GM19035 (cell line): Measurements from ENCODE around the gene LCN2.
"Not testable (repeated sequence)": the region's sequence is repeated elsewhere in the genome, so short reads cannot be mapped to it uniquely, and the experiment has no call there.

Experiments used
- ATAC-seq: cut with Tn5 transposase; IDR thresholded peaks from one replicate; pipeline ENCODE4 v1.9.1; 2021; ENCODE audit not compliant: unreplicated experiment

LCN2 gene

DNA sequence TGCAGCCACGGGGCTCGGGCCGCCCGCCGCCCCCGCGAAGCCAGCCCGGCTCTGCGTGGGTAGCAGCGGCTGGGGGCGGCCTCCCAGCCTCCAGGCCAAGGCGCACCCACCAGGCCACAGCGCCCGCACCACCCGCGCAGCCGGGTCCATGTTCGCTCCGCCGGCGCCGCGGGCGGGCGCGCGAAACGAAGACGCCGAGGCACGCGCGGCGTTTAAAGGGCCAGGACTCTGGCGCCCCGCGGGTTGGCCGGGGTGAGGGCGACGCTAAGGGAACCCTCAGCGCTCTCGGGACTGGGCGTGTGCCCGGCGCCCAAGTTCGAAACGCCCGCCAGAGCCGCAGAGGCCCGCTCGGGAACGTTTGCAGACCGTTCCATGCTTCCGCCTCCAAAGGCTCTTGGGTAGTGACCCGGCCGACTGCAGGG, 21.7 kb upstream of the LCN2 start, which contains the start of gene PTGES2:
Gene PTGES2, minus strand, starts transcription at position 162 of the 422 bp plus-strand sequence. Its CDS starts 12 bp downstream, at position 150.
- ATAC-seq, result peak; percentile 68

DNA sequence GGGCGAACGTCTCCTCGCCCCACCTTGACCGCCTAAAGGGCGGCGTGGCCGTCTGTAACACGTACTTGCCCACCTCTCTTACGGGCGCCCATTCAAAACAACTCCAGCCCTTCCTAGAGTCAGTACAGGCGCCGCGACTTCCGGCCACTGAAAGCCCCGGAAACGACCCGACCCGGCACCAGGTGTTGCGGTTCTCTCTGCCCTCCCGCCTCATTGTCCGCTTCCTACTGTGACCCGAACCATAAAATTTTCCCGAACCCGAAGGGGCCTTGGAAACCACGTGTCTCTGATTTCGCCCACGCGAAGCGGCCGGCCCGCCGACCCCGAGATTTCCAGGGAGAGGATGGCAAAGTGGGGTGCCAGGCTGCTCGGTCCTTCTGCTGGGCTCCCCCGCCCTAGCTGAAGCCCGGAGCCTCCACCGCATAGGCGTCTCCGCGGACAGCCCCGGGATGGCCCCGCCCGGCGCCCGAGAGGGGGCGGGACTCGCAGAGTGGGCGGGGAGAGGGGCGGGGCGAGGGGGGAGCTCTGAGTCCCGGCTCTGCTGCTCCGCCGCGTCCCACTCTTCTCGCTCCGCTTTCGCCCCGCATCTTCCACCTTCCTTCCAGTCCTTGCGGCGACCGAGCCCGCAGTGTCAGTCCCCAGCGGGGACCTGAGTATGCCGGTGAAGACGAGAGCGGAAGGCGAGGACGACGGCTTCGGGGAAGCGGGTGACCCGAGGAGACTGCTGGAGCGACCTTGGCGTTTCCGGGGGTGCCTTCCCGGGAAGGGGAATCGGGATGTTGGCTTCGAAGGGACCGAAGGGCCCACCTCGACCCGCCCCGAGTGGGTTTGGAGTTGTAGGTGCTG, 21.0 kb upstream of the LCN2 start:
- peak; percentile 69 for ATAC-seq

DNA sequence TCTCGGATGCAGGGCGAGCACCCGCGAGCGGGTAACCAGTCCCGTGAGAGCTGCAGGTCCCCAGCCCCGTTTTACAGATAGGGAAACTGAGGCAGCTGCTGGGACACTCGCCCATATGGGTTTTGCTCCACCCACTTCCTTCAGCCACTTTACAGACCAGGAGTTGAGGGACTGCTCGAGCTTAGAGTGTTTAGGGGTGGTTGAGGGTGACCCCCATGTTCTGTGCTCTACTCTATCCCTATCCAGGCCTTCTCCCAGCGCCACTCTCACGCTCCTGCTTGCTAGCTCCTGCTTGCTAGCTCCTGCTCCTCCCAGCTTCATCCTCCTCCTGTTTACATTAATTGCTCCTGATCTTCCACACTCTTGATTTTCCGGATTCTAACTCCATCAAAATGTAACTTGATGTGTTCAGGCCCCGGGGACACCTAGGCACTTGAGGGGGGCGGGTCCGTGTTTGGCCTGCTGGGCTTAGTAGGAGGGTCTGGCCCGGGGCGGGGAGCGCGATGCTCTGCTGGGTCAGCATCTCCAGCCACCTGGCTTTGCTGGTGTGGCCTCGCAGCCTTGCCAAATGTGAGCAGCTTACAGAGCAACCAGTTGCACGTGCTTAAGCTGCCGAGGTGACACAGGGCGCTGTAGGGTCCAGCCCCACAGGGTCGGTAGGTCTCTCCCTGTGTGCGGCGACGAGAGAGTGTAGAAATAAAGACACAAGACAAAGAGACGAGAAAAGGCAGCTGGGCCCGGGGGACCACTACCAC, 20.2 kb upstream of the LCN2 start:
- no peak for ATAC-seq

DNA sequence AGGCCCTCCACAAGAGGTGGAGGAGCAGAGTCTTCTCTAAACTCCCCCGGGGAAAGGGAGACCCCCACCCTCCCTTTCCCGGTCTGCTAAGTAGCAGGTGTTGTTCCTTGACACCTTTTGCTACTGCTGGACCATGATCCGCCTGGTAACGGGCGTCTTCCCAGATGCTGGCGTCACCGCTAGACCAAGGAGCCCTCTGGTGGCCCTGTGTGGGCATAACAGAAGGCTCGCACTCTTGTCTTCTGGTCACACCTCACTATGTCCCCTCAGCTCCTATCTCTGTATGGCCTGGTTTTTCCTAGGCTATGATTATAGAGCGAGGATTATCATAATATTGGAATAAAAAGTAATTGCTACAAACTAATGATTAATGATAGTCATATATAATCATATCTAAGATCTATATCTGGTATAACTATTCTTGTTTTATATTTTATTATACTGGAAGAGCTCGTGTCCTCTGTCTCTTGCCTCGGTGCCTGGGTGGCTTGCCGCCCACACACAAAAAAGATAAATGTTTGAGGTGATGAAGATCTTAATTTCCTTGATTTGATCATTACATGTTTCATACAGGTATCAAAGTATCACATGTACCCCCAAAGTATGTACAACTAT, 19.2 kb upstream of the LCN2 start:
- not testable (repeated sequence) for ATAC-seq

DNA sequence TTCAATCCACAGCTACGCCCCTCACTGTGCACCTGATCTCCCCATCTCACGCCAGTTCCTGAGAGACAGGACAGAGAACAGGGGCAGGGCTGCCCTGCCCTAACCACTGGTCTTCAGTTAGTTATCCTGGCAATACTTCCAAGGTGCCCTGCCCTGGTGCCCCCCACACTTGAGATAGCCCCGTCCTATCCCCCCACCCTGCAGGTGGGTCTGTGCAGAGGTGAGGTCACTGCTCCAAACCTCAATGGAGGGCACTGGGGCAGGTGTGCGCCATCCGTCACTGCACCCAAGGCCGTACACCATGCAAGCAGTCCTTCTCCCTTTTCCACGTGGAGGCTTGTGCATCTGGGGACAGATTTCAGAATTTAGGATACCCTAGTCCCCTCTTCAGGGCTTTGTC, 18.6 kb upstream of the LCN2 start:
- not testable (repeated sequence) for ATAC-seq

DNA sequence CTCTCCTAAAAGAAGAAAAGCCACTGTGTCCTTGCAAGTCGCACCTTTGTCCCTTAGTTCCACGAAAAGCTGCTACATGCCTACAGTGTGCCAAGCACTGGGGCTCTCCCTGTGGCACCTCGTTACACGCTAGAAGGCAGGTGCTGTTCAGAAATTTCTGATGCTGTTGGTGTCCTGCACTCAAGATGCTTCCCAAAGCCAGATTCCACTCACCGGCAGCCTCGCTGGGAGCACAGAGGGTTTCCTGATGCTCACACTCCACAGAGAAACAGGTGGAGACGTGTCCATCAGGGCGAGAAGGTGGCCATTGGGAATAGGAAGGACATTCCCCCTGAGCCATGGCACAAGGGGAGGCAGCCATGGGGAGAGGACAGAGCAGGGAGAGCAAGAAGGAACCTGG, 17.9 kb upstream of the LCN2 start:
- not testable (repeated sequence) for ATAC-seq

DNA sequence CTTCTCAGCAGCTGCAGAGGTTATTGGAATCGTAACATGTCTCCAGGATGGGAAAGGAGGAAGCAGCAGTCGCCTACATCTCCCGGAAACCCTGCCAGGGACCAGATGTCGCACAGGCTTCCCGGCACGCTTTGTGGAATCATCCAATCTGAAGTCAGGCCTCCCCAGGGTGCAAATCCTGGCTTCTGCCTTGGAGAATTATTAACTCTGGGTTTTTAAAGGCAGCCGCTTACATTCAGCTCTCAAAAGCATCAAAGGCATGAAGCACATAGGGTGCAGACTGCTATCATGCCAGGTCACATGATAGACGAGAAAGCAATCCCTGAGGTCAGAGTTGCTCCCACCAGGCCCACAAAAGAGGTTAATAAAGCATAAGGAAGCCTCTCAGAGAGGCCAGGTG, 17.1 kb upstream of the LCN2 start:
- ATAC-seq, result not testable (repeated sequence)

DNA sequence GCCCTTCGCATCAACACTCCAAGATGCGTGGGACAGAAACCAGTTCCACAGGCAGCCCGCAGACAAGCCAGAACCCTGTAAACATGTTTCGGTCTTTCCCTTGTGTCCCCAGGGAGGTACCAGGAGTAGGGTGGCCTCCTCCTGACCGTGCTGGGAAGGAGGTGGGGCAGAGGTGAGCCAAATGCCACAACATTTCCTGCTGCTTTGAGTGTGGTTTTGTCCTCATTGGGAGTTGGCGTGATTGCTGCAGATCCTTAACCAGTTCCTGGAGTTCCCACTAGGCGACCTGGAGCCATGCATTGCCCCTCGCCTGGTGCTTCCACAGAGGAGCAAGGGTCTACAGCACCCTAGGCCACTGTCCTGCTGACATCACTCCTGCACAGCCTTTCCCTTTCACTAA, 13.7 kb upstream of the LCN2 start:
- not testable (repeated sequence) for ATAC-seq

DNA sequence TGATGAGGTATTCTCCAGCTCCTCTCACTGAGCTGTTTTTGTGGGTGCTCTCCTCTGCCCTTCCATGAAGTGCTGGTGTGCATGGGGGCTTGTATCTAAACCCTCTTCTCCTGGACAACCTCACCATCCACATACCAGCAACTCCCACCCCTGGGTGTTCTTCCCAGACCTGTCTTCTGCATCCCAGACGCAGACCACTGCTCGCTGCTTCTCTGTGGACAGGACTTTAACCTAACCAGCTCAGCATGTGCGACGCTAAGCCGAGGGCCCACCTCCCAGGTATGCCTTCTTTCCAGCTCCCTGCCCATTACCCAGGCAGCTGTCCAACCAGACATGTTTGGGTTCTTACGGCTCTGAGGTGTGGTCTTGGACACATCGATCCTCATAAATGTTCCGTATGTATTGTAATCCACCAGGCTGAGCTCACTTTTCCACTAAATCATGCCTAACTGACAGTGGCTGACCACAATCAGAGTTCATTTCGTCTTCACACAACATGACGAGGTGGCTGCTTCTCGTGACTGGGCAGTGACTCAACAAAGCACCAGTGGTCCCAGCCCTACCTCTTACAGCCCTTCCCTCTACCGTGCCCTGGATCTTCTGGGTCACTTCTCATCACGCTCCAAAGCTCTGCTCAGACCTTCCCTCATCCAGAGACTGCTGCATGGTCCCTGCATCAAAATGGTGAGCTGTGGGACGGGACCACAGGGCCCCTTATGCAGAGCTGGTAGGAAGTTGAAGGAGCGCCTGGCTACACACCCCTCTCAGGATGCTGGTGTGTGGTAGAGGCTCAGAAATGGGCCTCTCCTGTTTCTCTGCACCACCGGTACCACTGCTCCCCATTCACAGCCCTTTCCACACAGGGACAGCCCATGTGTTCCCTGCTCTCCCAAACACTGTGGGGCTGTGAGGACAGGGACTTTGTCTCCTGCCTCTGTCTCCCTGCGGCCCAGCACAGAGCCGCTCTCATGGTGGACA, 12.1 kb upstream of the LCN2 start:
- no peak for ATAC-seq

DNA sequence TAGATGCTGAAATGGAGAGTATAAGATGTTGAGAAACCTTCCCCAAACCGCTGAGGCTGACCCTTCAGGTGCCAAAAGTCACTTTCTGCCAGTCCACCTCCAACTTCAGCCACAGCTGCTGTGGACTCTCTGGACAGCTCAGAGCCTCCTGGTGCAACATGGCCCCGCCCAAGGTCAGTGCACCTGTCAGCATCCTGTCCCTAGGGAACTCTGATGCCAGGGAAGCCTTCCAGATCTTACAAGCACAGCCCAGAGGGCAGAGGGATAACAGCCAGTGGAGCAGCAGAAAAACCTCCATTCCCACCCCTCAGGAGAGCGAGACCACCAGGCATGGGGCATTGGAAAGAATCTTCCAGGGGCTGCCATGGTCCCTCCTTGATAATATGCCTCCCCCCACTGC, 11.3 kb upstream of the LCN2 start:
- ATAC-seq, result no peak

DNA sequence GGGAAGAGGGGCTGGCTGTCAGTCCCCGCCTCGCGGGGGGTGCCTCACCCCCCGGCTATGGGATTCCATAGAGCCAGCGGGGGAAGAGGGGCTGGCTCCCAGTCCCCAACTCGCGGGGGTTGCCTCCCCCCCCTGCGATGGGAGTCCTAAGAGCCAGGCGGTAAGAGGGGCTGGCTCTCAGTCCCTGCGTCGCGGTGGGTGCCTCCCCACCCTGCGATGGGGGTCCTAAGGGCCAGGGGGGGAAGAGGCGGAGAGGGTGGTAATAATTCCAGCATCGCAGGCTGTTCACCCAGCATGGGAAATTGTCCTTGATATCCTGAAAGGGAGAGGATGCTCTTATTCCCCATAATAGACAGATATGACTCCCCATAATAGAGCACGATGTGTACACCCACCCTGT, 9.6 kb upstream of the LCN2 start:
- no peak for ATAC-seq

DNA sequence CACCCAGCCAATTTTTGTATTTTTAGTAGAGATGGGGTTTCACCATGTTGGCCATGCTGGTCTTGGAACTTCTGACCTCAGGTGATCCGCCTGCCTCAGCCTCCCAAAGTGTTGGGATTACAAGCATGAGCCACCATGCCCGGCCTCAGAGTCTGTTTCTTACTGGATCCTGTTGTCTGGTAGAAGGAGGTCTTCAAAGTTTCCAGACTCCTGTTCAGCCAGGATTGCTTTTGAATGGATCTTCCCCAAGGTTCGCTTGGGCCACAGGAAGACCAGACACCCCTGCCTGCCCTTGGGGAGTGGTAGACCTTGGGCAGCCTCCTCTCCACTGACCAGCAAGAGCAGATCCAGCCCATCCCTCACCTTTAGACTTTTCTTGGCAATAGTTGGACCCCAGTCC, 7.6 kb upstream of the LCN2 start:
- ATAC-seq, result no peak

DNA sequence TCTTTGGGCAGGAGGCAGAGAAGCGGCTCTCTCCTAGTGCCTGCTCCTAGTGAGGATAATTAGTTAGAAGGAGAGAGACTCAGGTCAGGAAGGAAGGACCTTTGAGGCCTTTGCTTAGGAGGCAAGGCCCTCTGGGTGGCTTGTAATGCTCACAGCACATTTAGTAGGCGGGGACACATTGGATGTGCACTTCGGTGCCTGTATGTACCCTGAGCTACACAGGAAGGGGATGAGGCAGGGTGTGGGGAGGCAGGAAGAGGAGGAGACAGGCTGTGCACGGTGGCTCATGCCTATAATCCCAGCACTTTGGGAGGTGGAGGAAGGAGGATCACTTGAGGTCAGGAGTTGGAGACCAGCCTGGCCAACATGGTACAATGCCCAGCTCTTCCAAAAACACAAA, 7.2 kb upstream of the LCN2 start:
- no peak for ATAC-seq

DNA sequence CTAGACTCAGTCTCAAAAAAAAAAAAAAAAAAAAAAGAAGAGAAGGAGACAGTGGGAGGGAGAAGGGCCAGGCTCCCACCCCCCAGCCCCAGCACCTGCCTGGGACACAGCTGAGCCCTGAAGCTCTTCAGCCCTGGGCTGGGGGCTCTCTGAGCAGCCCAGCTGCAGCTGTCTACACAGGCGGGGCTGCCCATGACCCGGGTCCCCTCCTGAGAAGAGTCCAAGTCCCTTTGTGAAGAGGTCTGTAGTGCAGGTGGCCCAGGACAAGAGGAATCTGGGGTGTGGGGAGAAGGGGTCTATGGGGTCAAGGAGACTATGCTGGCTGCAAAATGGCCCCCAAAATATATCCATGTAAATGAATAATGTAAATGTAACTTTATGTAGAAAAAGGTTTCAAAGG, 6.7 kb upstream of the LCN2 start:
- ATAC-seq, result no peak

DNA sequence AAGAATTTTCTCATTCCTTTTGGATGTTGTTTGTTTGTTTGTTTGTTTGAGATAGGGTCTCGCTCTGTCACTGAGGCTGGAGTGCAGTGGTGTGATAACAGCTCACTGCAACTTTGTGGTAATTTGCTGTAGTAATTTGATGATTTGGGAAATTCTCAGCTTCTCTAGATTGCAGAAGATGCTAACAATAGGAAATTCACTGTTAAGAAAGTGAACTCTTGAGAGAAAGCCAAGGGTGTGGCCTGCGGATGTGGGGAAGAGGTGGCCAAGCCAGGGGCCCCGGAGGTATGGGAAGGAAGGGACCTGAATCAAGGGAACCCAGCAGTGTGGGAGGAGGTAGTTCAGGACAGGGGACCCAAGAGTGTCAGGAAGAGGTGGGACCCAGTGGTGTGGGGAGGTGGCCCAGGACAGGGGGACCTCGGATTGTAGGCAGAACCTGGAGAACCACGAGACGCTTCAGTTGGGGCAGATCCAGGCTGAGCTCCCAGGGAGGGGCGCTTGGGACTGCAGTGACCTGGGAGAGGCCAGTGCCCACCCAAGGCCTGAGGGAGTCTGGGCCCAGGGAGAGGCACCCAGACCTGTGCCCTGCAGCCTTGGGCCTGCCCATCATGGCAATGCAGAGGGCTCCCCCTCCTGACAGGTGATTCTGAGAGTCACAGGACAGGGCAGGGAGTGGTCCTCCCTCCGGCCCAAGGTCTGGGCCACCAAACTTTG, 5.6 kb upstream of the LCN2 start:
- ATAC-seq, result no peak

DNA sequence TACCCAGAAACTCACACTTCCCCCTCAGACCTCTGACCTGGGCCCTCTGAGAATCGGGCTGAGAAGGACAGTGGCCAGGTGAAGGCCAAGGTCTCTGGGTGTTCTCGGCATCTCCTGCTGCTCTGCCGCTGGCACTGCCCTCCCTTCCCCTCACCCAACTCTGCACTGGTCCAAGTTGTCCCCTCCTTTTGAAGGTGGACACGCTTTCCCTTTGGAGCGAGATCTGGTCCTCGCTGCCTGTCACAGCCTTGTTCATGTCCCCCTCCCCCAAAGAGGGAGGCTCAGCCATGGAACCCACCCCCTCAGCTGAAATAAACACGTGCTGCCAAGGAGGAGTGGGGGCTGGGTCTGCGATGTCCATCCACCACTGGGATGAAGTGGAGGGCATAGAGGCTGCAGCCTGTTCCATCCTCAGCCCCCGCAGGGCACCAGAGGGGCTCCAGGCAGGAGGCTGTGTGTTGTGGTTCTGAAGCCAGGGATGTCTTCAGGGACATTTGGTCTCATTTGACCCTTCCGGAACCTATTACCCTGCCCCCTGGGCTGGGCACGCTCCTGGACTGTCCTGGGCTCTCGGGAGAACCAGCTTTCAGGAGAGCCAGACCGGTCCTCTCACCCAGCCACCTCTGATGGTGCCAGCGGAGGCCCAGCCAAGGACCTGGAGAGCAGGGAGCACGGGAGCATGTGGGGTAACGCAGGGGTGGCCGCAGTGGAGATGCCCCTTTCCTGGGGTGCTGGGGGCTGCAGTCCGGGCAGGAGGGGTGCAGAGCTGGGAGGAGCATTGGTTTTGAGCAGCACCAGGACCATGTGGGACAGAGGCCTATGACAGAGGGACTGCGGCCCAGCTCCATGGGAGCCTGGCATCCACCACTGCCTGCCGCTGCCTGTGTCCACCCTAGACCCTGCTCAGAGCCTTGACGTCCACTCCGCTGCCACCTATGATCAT, 4.7 kb upstream of the LCN2 start:
- ATAC-seq, result no peak

DNA sequence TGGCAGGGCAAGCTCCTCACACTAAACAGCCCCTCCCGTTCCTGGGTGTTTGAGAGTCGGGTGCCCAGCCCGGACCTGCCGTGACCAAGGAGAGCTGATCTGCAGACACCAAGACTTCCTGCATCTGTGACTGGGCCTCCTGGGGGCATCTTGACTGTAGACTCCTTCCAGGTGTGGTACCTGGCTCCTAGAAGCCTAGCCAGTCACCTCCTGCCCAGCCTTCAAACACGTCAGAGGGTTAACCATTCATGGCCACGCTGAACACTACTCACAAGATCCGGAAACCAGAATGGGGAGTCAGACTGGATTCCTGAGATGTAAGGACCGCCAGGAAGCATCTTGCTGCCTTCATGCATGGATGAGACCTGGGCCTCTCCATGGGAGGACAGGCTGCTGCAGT, 3.7 kb upstream of the LCN2 start:
- ATAC-seq, result no peak

DNA sequence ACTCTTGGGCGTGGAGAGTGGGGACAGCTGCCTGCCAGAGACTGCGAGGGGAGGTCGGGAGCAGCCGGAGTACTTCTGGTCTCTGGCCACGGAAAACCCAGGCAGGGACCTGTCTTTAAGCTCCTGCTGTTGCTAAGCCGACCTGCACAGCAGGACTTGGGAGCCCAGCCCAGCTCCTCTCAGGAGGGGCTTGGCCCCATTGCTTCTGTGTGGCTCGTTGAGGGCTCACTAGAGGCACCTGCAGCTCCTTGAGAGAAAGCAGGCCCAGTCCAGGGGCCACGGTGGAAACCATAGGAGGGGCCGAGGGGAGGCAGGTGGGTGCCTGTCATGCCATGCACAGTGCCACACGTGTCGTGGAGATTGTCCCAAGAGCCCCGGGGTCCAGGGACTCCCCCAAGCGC, 3.3 kb upstream of the LCN2 start:
- no peak for ATAC-seq

DNA sequence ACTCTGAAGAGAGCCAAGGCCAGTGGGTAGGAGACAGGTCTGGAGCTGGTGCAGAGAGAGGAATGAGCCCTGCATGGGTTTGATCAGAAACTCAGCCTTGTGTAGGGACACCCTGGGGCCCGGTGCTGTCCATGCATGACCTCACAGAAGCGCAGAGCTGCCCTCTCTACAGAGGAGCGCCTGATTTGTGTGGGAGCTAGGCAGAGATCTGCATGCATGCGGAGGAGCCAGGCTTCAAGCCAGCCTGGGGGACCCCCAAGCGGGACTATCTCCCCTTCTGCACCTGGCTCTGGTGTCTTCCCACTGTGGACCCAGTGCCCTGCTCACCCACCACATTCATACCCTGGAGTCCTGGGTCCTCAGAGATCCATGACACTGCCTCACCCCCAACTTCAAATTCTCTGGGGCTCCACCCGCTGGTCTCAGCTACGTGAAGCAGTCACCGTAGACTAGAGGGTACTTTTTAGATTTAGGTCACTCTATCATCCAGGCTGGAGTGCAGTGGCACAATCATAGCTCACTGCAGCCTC, 2.6 kb upstream of the LCN2 start:
- ATAC-seq, result no peak
